Kidney (tissue), 14 donors: ENCODE data around the gene PPOX. TPM values are rescaled to one million over a fixed set of nuclear protein-coding genes. Genes with fewer than 3 reads are reported as not detected.

Source experiments
- DNase-seq, 5 donors: peaks; one replicate each; pipeline ENCODE4 v3.0.0-alpha.2; 2013 to 2020
- FAIRE-seq: peaks from 2 replicates; lab custom pipeline; 2012; peaks lifted over from hg19 to GRCh38; lab: Jason Lieb, UNC
- H3K27ac ChIP-seq, 2 donors: one replicate each; pipeline ENCODE4 v1.7.0; 2013; ENCODE audit warnings: low read depth in 2 of 2, low read length in 2 of 2, inconsistent platforms in 1 of 2
- H3K27me3 ChIP-seq: one replicate; pipeline ENCODE4 v1.7.1; 2013; ENCODE audit warnings: low read length, inconsistent platforms; ENCODE audit not compliant: control insufficient read depth, insufficient read depth
- H3K36me3 ChIP-seq, 3 donors: one replicate each; pipeline versions ENCODE4 v1.7.0 to v1.7.1; 2013; ENCODE audit warnings: low read length in 3 of 3, control low read depth in 1 of 3, inconsistent platforms in 1 of 3; ENCODE audit not compliant: insufficient read depth in 3 of 3, control insufficient read depth in 2 of 3
- H3K4me1 ChIP-seq, 3 donors: one replicate each; pipeline versions ENCODE4 v1.7.0 to v1.7.1; 2013; ENCODE audit warnings: low read length in 3 of 3, inconsistent platforms in 1 of 3, low read depth in 1 of 3; ENCODE audit not compliant: control insufficient read depth in 2 of 3, insufficient read depth in 2 of 3
- H3K4me3 ChIP-seq, 3 donors: one replicate each; pipeline versions ENCODE4 v1.7.0 to v1.8.1; 2013; ENCODE audit warnings: low read length in 3 of 3, control low read depth in 1 of 3, inconsistent platforms in 1 of 3
- H3K9ac ChIP-seq, 3 donors: one replicate each; pipeline versions ENCODE4 v1.7.0 to v1.7.1; 2013; ENCODE audit warnings: low read length in 3 of 3, control low read depth in 1 of 3, inconsistent platforms in 1 of 3
- H3K9me3 ChIP-seq, 3 donors: one replicate each; pipeline versions ENCODE4 v1.7.0 to v1.7.1; 2013; ENCODE audit warnings: low read length in 3 of 3, control low read depth in 1 of 3, inconsistent platforms in 1 of 3; ENCODE audit not compliant: control insufficient read depth in 2 of 3, insufficient read depth in 1 of 3
- CTCF ChIP-seq: IDR thresholded peaks from 3 replicates; pipeline ENCODE4 v1.5.1; 2012; ENCODE audit warnings: mild to moderate bottlenecking, moderate library complexity, borderline replicate concordance; ENCODE audit not compliant: insufficient read depth; ENCODE audit errors: extremely low read depth
- intact Hi-C: fragments of 100-400 bp; cut with DNase I; formaldehyde crosslinking; loops from one replicate; pipeline ENCODE4 v1.11.1; 2022
- polyA plus RNA-seq: library from polyadenylated mRNA; stranded (reverse); fragments of 350-450 nt; fragmentation: Illumina TruSeq; extraction: RNeasy Lipid Tissue Mini Kit (QIAGEN cat#74804); gene quantifications from one replicate; pipeline ENCODE4 v1.2.3, GENCODE V29; 2014; ENCODE audit warnings: low read depth, low replicate concordance; ENCODE audit not compliant: insufficient read depth
- total RNA-seq: library from RNA; stranded (reverse); fragmentation: NEBNext Ultra II Directional; extraction: Animal tissue kit (Norgen Biotek cat#: 25700); gene quantifications from one replicate; pipeline ENCODE4 v1.2.1, GENCODE V29; 2021
- donor health status: control.
- donor health status: control.
- donor health status: control.
- donor health status: control.
- donor health status: control.
- donor health status: DM: yes; HTN: yes; CAD: no.
- donor health status: Normal renal cell carcinoma (clear cell type).

PPOX gene
- total and polyA plus RNA-seq, 2 donors from 2014 or later: 23.6 to 29.4 TPM

- intact Hi-C loops: no loop called here
- H3K27me3 ChIP-seq: no peaks in the 10 kb centered on the region
- no peak overlapping the region for H3K4me3 ChIP-seq
- peaks cover 4 to 27% (median 14%) of the 10 kb centered on the region in 3 donors for H3K36me3 ChIP-seq
- no peak overlapping the region for H3K27ac ChIP-seq
- H3K9ac ChIP-seq: no peak overlapping the region
- no peak for TF ChIP-seq CTCF
- no peaks in the 10 kb centered on the region for H3K9me3 ChIP-seq
- DNase-seq (no peak), FAIRE-seq (no peak)
- H3K4me1 ChIP-seq: peaks cover 3 to 25% (median 11%) of the 10 kb centered on the region in 3 donors
Measured at GRCh38 chr1:161130266-161130665, 36.0 kb upstream of the PPOX start.

GRCh38 chr1:161131523-161132409 is 34.5 kb upstream of the PPOX start:
- peaks cover 4 to 23% (median 11%) of the 10 kb centered on the region in 3 donors for H3K36me3 ChIP-seq
- peak overlapping the region; percentile 96 to 99 for H3K27ac ChIP-seq
- FAIRE-seq: no peak
- H3K9ac ChIP-seq: peak overlapping the region; percentile 83 to 93 (median 91)
- H3K27me3 ChIP-seq: no peaks in the 10 kb centered on the region
- TF ChIP-seq CTCF: no peak
- intact Hi-C loops: no loop called here
- peak overlapping the region; percentile 84 to 96 (median 93) for H3K4me3 ChIP-seq
- peaks cover 3 to 25% (median 11%) of the 10 kb centered on the region in 3 donors for H3K4me1 ChIP-seq
- H3K9me3 ChIP-seq: no peaks in the 10 kb centered on the region
- peak in 1 of 5 donors; percentile 42 for DNase-seq

- FAIRE-seq (peak; percentile 39), DNase-seq (peak; percentile 96 to 98 (median 97))
- Histone ChIP-seq H3K36me3 (peaks cover 0 to 15% (median 8%) of the 10 kb centered on the region in 3 donors), H3K9ac (peak within 1 kb of the TSS; percentile 93 to 97 (median 96)), H3K4me1 (peaks cover 3 to 19% (median 9%) of the 10 kb centered on the region in 3 donors), H3K9me3 (no peaks in the 10 kb centered on the region), H3K27ac (peak within 1 kb of the TSS; percentile 96 to 99), H3K4me3 (peak within 1 kb of the TSS; percentile 94 to 96 (median 94)), H3K27me3 (no peaks in the 10 kb centered on the region)
- TF ChIP-seq CTCF: no peak
- intact Hi-C loops: no loop called here
Measured at GRCh38 chr1:161132410-161133219, 33.6 kb upstream of the PPOX start, which contains the start of gene DEDD. Gene DEDD, minus strand, starts transcription at chr1:161132667. Its CDS starts 8,205 bp downstream, at chr1:161124462.
